ENCODE results near the gene SEZ6L. TPM values are rescaled to one million over a fixed set of nuclear protein-coding genes. Genes with fewer than 3 reads are reported as not detected.

Gene SEZ6L
- total RNA-seq, 1 experiment from 2014 or later: 0.13 TPM

DNA sequence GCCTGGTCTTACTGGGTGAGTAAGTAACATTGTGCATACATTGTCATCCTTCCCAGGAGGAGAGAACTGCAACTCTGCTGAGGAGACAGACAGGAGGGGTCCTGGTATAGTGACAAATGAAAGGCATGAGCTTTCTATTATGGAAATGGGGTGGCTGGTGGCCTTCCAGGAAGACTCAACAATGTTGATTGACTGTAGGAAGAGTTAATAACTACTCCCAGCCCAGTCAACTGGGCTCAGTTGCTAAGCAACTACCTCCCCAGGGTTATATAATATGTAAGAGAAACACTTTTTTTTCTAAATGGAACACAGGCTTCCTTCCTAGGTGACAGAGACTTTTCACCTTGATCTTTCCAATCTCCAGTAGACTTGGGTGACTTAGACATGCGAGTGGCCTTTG lies 28.2 kb downstream of the SEZ6L start:
- H3K4ac ChIP-seq (ENCODE audit: low read depth, low read length): no peak overlapping the region
- H4K5ac ChIP-seq (ENCODE audit: insufficient read length, low read depth, low read length): no peak overlapping the region
- Mint-ChIP-seq H3K27me3 (ENCODE audit: low read depth) (peaks cover 7% of the 10 kb centered on the region), H3K36me3 (ENCODE audit: insufficient read depth in 1 of 3, low read depth in 3 of 3) (no peaks in the 10 kb centered on the region), H3K4me3 (no peak overlapping the region), H3K4me1 (peaks cover 0 to 5% of the 10 kb centered on the region in 2 experiments; a peak in 1 of 4 replicates), H3K27ac (no peak overlapping the region), H3K9me3 (no peaks in the 10 kb centered on the region)
- no peak overlapping the region for H3K14ac ChIP-seq (ENCODE audit: insufficient read depth, low read length)
- no peak overlapping the region for H3K18ac ChIP-seq (ENCODE audit: insufficient read length, low read depth, low read length)
- H2AK5ac ChIP-seq (ENCODE audit: insufficient read length, low read length): no peak overlapping the region
- no peak overlapping the region for H4K8ac ChIP-seq (replicated peaks; ENCODE audit: insufficient read length, low read depth, low read length)
- no peaks in the 10 kb centered on the region for H3K23me2 ChIP-seq (ENCODE audit: insufficient read length, low read depth, low read length, poor library complexity, severe bottlenecking)
- no peak overlapping the region for H3K9ac ChIP-seq (ENCODE audit: extremely low read depth, insufficient read length, low read length)
- H2BK12ac ChIP-seq (ENCODE audit: insufficient read length, low read depth, low read length): no peak overlapping the region
- H2BK20ac ChIP-seq (ENCODE audit: low read depth, low read length, poor library complexity, severe bottlenecking): no peak overlapping the region
- H4K20me1 ChIP-seq (ENCODE audit: control insufficient read depth, insufficient read depth, insufficient read length): no peaks in the 10 kb centered on the region
- H2BK5ac ChIP-seq (ENCODE audit: insufficient read length, low read length): no peak overlapping the region
- TF ChIP-seq, protein P1, sequence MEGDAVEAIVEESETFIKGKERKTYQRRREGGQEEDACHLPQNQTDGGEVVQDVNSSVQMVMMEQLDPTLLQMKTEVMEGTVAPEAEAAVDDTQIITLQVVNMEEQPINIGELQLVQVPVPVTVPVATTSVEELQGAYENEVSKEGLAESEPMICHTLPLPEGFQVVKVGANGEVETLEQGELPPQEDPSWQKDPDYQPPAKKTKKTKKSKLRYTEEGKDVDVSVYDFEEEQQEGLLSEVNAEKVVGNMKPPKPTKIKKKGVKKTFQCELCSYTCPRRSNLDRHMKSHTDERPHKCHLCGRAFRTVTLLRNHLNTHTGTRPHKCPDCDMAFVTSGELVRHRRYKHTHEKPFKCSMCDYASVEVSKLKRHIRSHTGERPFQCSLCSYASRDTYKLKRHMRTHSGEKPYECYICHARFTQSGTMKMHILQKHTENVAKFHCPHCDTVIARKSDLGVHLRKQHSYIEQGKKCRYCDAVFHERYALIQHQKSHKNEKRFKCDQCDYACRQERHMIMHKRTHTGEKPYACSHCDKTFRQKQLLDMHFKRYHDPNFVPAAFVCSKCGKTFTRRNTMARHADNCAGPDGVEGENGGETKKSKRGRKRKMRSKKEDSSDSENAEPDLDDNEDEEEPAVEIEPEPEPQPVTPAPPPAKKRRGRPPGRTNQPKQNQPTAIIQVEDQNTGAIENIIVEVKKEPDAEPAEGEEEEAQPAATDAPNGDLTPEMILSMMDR (conservative IDR thresholded peaks at IDR 0.05): no peak
- no peak overlapping the region for H4K91ac ChIP-seq (ENCODE audit: insufficient read length, low read depth, low read length)
- no CpG with 5 or more reads among the region's 1 CpG for whole genome bisulfite sequencing (ENCODE audit: extremely low coverage, insufficient read length, low lambda C conversion rate)
- H3K27ac ChIP-seq (ENCODE audit: insufficient read length, low read depth, low read length): no peak overlapping the region
- no peak overlapping the region for H2BK15ac ChIP-seq (ENCODE audit: low read depth, low read length)
- DNase-seq: no peak
- no peak overlapping the region for H3K23ac ChIP-seq (ENCODE audit: insufficient read length, low read depth, low read length)
- no peak overlapping the region for H2AFZ ChIP-seq (ENCODE audit: low read length)
- H3K79me1 ChIP-seq (ENCODE audit: insufficient read depth, low read depth, low read length, poor library complexity, severe bottlenecking): no peaks in the 10 kb centered on the region
- H3K9me3 ChIP-seq (ENCODE audit: control insufficient read depth, low read depth, low read length): no peaks in the 10 kb centered on the region
- no peak overlapping the region for H3K56ac ChIP-seq (ENCODE audit: insufficient read length, low read depth, low read length)
- no peaks in the 10 kb centered on the region for H3K4me1 ChIP-seq (ENCODE audit: insufficient read depth, low read length)
- no peak overlapping the region for H3T11ph ChIP-seq (ENCODE audit: low read length)
- H3K27me3 ChIP-seq (ENCODE audit: insufficient read depth, low read length): no peaks in the 10 kb centered on the region
- no peak overlapping the region for H3K4me2 ChIP-seq (ENCODE audit: insufficient read depth, insufficient read length, low read length)
- H2BK120ac ChIP-seq (ENCODE audit: low read depth, low read length, poor library complexity, severe bottlenecking): no peak overlapping the region
- no peaks in the 10 kb centered on the region for H3K79me2 ChIP-seq (ENCODE audit: insufficient read depth, low read length)
